ENCODE results near the gene LURAP1L. TPM values are rescaled to one million over a fixed set of nuclear protein-coding genes. Genes with fewer than 3 reads are reported as not detected.

The LURAP1L gene
- total RNA-seq, 1 donor from 2014 or later: 43.7 TPM

- TF ChIP-seq CTCF (IDR thresholded peaks at IDR 0.05; ENCODE audit: insufficient read depth, low read length, severe bottlenecking): no peak
- Histone ChIP-seq H3K27me3 (ENCODE audit: control insufficient read depth, insufficient read depth, low read length) (no peaks in the 10 kb centered on the region), H3K36me3 (ENCODE audit: control insufficient read depth, insufficient read depth, low read length) (no peaks in the 10 kb centered on the region), H3K4me3 (ENCODE audit: low read depth, low read length) (no peak overlapping the region)
- FAIRE-seq (no peak), DNase-seq (ENCODE audit: low read depth) (peak; percentile 37)
Observed at GRCh38 chr9:12815888-12816287, 41.1 kb downstream of the LURAP1L start.

- no peak for TF ChIP-seq CTCF (IDR thresholded peaks at IDR 0.05; ENCODE audit: insufficient read depth, low read length, severe bottlenecking)
- no peak overlapping the region for H3K4me3 ChIP-seq (ENCODE audit: low read depth, low read length)
- FAIRE-seq: no peak
- peak; percentile 45 for DNase-seq (ENCODE audit: low read depth)
- no peaks in the 10 kb centered on the region for H3K27me3 ChIP-seq (ENCODE audit: control insufficient read depth, insufficient read depth, low read length)
- H3K36me3 ChIP-seq (ENCODE audit: control insufficient read depth, insufficient read depth, low read length): no peaks in the 10 kb centered on the region
Observed at GRCh38 chr9:12816656-12817101, 41.9 kb downstream of the LURAP1L start.

- Histone ChIP-seq H3K36me3 (ENCODE audit: control insufficient read depth, insufficient read depth, low read length) (no peaks in the 10 kb centered on the region), H3K27me3 (ENCODE audit: control insufficient read depth, insufficient read depth, low read length) (no peaks in the 10 kb centered on the region), H3K4me3 (ENCODE audit: low read depth, low read length) (no peak overlapping the region)
- DNase-seq (ENCODE audit: low read depth) (peak; percentile 96), FAIRE-seq (no peak)
- TF ChIP-seq CTCF (IDR thresholded peaks at IDR 0.05; ENCODE audit: insufficient read depth, low read length, severe bottlenecking): no peak
Observed at GRCh38 chr9:12817702-12818101, 42.9 kb downstream of the LURAP1L start.

DNA sequence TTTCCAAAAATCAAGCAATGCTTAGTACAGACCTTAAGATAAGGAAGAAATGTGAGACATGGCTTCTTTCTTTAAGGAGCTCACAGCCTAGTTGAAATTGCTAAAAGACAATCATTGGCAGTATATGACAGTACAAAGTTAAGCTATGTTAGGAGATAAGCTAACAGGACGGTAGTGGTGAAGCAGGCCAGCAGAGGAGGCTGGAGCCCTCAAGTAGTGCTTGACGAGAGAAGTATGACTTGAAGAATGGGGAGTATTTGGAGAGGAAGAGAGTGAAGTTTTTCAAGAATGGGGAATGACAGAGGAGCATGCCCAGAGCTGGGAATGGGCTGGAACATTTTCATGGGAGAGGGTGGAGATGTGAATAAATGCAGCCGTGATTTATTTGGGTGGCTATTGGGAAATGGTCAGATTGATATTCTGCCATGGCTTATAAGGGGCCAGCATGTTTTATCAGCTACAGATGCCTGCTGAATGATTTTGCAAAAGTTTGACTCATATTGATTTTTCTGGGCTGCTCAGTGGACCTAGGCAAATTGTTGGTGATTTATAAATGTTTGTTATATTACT is 43.7 kb downstream of the LURAP1L start:
- H3K36me3 ChIP-seq (ENCODE audit: control insufficient read depth, insufficient read depth, low read length): no peaks in the 10 kb centered on the region
- H3K27me3 ChIP-seq (ENCODE audit: control insufficient read depth, insufficient read depth, low read length): no peaks in the 10 kb centered on the region
- FAIRE-seq (peak; percentile 43), DNase-seq (ENCODE audit: low read depth) (peak; percentile 28)
- no peak overlapping the region for H3K4me3 ChIP-seq (ENCODE audit: low read depth, low read length)
- no peak for TF ChIP-seq CTCF (IDR thresholded peaks at IDR 0.05; ENCODE audit: insufficient read depth, low read length, severe bottlenecking)

- Histone ChIP-seq H3K27me3 (ENCODE audit: control insufficient read depth, insufficient read depth, low read length) (no peaks in the 10 kb centered on the region), H3K4me3 (ENCODE audit: low read depth, low read length) (no peak overlapping the region), H3K36me3 (ENCODE audit: control insufficient read depth, insufficient read depth, low read length) (no peaks in the 10 kb centered on the region)
- FAIRE-seq (no peak), DNase-seq (ENCODE audit: low read depth) (no peak)
- peak; percentile 40 for TF ChIP-seq CTCF (IDR thresholded peaks at IDR 0.05; ENCODE audit: insufficient read depth, low read length, severe bottlenecking)
Observed at GRCh38 chr9:12819436-12820185, 44.8 kb downstream of the LURAP1L start.

Data from bronchial epithelial cell (primary cell).